SK-MEL-5 (cell line): Measurements from ENCODE around the gene SOSTDC1. TPM values are rescaled to one million over a fixed set of nuclear protein-coding genes. Genes with fewer than 3 reads are reported as not detected.

Source experiments
- DNase-seq: peaks from one replicate; pipeline ENCODE4 v3.0.0-alpha.2; 2016; ENCODE audit warnings: low read depth, low spot score
- in situ Hi-C: cut with HindIII; loops from 2 replicates; pipeline ENCODE4 v1.10.0; 2016; ENCODE audit warnings: low sequenced_read_pairs, high pct_unique_total_duplicates, low pct_unique_long_range_greater_than_20kb
- total RNA-seq: library from RNA; depleted of rRNA; stranded (reverse); fragments of >200 nt; shearing (Covaris generic); gene quantifications from 2 replicates; pipeline ENCODE4 v1.2.3, GENCODE V29; 2014

Gene SOSTDC1
- total RNA-seq, 1 experiment from 2014 or later = 8.7 TPM

DNA sequence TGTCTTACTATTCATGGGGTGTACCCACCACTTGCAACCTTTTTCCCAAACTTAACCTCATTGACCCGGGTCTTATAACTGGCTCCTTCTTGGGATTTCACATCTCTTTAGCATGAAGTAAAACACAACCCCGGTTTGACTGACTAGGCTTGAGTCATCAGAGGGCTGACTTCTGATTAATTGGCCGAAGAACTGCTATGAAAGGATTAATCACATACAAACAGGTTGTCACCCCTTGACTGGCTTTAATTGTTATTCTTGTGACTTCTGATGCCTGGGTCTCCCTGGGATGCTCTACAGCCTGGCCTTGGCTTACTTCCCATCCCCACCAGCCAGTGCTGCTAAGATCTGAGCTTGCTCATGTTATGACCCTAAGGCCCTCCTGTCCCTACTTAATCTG lies 35.4 kb downstream of the SOSTDC1 start:
- in situ Hi-C loops = loop anchor here (25.0 kb wide), 1 partner anchor 132 kb away; no protein-coding TSS in a partner anchor
- DNase-seq = no peak

DNA sequence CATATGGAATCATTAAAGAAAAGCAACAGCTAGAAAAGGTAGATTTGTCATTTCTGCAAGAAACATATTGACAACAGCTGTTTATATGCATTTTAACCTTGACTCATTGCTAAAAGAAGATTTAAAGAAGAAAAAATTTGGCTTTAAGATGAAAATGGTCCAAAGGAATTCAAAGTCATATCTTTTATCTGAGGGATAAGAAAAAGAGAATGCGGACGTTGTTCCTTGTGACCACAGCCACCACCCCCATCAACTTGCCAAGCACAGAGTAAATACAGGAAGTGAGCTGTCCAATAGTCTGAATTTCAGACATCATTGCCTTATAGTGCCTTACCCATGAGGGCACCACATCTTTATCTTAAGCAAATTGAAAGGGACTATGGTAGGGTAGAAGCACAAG lies 36.9 kb downstream of the SOSTDC1 start:
- DNase-seq = no peak
- in situ Hi-C loops = loop anchor here (25.0 kb wide), 1 partner anchor 134 kb away; no protein-coding TSS in a partner anchor

GRCh38 chr7:16428182-16428581 lies 37.4 kb downstream of the SOSTDC1 start:
- DNase-seq = no peak
- in situ Hi-C loops = loop anchor here (25.0 kb wide), 1 partner anchor 134 kb away; no protein-coding TSS in a partner anchor

- in situ Hi-C loops = loop anchor here (25.0 kb wide), 1 partner anchor 286 kb away; no protein-coding TSS in a partner anchor
- no peak for DNase-seq
Measured at GRCh38 chr7:16423761-16424160, 41.8 kb downstream of the SOSTDC1 start.

- in situ Hi-C loops = loop anchor here (25.0 kb wide), 1 partner anchor 286 kb away; no protein-coding TSS in a partner anchor
- DNase-seq = no peak
Measured at GRCh38 chr7:16422917-16423316, 42.6 kb downstream of the SOSTDC1 start.

GRCh38 chr7:16422103-16422435 lies 43.5 kb downstream of the SOSTDC1 start:
- DNase-seq = no peak
- in situ Hi-C loops = loop anchor here (25.0 kb wide), 1 partner anchor 285 kb away; no protein-coding TSS in a partner anchor

GRCh38 chr7:16421333-16422102 lies 44.0 kb downstream of the SOSTDC1 start, which contains the start of gene CRPPA:
TSS of gene CRPPA (minus strand) at chr7:16421538. CDS start at chr7:16421322, 216 bp downstream.
- in situ Hi-C loops = loop anchor here (25.0 kb wide), 1 partner anchor 284 kb away; no protein-coding TSS in a partner anchor
- peak; percentile 37 for DNase-seq

- in situ Hi-C loops = loop anchor here (25.0 kb wide), 1 partner anchor 283 kb away; no protein-coding TSS in a partner anchor
- peak; percentile 95 for DNase-seq
Measured at GRCh38 chr7:16420649-16421332, 44.7 kb downstream of the SOSTDC1 start.

- DNase-seq = no peak
- in situ Hi-C loops = loop anchor here (25.0 kb wide), 1 partner anchor 283 kb away; no protein-coding TSS in a partner anchor
Measured at GRCh38 chr7:16420329-16420648, 45.2 kb downstream of the SOSTDC1 start.

DNA sequence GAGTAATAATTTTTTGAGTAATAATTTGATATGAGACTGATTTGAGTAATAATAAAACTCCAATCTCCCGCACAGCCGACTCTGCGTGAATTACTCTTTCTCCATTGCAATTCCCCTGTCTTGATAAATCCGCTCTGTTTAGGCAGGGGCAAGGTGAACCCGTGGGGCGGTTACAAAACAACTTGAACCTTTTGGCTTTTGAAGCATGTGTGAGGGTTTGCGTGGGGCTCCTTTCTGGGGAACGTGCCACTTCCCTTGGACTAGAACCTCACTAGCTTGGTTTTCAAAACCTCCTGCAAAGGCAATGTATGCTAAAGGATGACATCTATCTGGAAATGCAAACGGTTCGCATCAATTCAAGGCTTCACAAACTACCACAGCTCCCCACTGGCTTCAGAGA lies 45.7 kb downstream of the SOSTDC1 start:
- in situ Hi-C loops = loop anchor here (25.0 kb wide), 1 partner anchor 283 kb away; no protein-coding TSS in a partner anchor
- DNase-seq = no peak

DNA sequence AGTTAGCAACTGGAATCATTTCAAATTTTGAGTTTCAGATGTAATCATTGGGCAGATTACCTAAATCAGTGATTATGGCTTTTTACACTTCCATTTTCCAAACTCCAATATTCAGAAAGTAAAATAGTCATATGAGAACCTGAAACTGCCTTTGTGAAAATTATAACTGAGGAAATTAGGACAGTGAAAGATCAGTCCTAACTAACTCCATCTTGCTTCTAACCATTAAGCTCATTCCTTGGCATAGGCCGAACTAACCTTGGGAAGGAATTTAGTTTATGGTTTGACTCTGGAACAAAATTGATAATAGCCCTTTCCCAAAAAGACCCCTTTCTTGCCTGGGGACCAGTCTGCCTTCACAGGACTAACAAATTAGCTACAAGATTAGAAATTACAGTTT lies 46.4 kb downstream of the SOSTDC1 start:
- in situ Hi-C loops = loop anchor here (25.0 kb wide), 1 partner anchor 282 kb away; no protein-coding TSS in a partner anchor
- DNase-seq = no peak

DNA sequence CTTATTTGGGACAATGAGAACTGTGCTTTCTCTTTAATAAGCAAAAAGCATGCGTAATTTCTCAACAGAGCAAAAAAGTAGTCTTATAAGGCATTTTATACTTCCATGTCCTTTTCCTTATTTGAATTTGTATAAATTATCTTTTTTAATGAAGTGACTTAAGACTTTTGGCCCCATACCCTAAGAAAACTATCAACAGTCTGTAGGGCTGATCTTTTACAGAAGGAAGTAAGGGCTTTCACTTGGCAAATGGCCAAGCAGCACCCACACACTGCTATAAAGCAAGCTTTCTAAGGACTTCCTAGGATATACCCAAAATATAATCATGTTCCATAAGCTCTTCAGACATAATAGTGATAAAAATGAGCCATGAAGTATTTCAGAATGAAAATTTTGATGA lies 47.6 kb downstream of the SOSTDC1 start:
- in situ Hi-C loops = loop anchor here (25.0 kb wide), 1 partner anchor 281 kb away; no protein-coding TSS in a partner anchor
- no peak for DNase-seq

- in situ Hi-C loops = loop anchor here (25.0 kb wide), 1 partner anchor 279 kb away; no protein-coding TSS in a partner anchor
- no peak for DNase-seq
Measured at GRCh38 chr7:16416289-16417282, 49.0 kb downstream of the SOSTDC1 start.

GRCh38 chr7:16412274-16413254 lies 53.0 kb downstream of the SOSTDC1 start:
- no peak for DNase-seq
- in situ Hi-C loops = loop anchor here (25.0 kb wide), 1 partner anchor 275 kb away; no protein-coding TSS in a partner anchor
